Effector memory CD4-positive, alpha-beta T cell (primary cell): ENCODE results near the gene PPP6R1.
"Not testable (repeated sequence)": the region's sequence is repeated elsewhere in the genome, so short reads cannot be mapped to it uniquely, and the experiment has no call there.

ENCODE experiments used
- DNase-seq, 3 donors: peaks; one replicate each; pipeline ENCODE4 v3.0.0-alpha.2; 2020
- H3K27ac ChIP-seq: 2 replicates; pipeline ENCODE4 v1.7.0; 2013; ENCODE audit warnings: mild to moderate bottlenecking, low read length, moderate library complexity; ENCODE audit not compliant: insufficient read depth, poor library complexity, severe bottlenecking
- H3K27me3 ChIP-seq: replicated peaks from 2 replicates; pipeline ENCODE4 v1.7.0; 2013; ENCODE audit warnings: mild to moderate bottlenecking, low read length; ENCODE audit not compliant: insufficient read depth, control insufficient read depth, poor library complexity, severe bottlenecking
- H3K36me3 ChIP-seq: 2 replicates; pipeline ENCODE4 v1.7.0; 2013; ENCODE audit warnings: mild to moderate bottlenecking, low read length, moderate library complexity; ENCODE audit not compliant: control insufficient read depth, insufficient read depth
- H3K4me1 ChIP-seq: 2 replicates; pipeline ENCODE4 v1.7.0; 2013; ENCODE audit warnings: low read length, mild to moderate bottlenecking; ENCODE audit not compliant: control insufficient read depth, insufficient read depth, poor library complexity, severe bottlenecking
- H3K4me3 ChIP-seq: 2 replicates; pipeline ENCODE4 v1.7.0; 2013; ENCODE audit warnings: low read length, low read depth, mild to moderate bottlenecking; ENCODE audit not compliant: insufficient read depth, poor library complexity, severe bottlenecking
- H3K9me3 ChIP-seq: 2 replicates; pipeline ENCODE4 v1.7.0; 2013; ENCODE audit warnings: mild to moderate bottlenecking, low read length, moderate library complexity; ENCODE audit not compliant: control insufficient read depth

PPP6R1 gene

DNA sequence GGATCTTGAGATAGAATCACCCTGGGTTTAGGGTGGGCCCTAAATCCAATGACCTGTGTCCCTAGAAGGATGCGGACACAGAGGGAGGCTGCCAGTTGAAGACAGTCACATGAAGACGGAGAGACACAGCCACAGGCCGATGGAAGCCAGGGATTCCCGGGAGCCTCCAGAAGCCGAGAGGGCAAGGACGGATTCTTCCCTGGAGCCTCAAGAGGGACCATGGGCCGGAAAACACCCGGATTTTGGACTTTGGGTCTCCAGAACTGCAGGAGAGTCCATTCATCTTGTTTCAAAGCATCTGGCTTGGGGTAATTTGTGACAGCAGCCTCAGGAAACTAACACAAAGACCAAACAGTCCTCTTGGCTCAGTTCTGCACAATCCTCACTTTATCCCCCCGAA lies 32.5 kb downstream of the PPP6R1 start:
- no peak for DNase-seq

DNA sequence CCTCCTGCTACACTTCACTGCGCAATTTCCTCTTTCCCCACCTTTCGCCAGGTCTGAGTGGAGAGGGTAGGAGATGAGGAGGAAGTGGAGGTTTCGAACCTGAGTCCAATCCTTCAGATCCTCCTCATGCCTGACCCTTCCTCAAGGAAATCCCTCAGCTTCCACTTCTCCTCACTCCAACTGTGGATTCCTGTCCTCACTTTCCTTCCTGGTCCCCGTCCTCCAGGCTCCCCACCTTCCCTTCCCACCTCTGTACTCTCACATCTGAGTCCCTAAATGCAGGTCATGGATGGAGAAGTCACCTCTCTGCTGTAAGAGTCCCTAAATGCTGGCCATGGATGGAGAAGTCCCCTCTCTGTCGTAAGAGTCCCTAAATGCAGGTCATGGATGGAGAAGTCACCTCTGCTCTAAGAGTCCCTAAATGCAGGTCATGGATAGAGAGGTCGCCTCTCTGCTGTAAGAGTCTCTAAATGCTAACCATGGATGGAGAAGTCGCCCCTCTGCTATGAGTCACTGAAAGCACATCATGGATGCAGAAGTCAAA lies 33.3 kb downstream of the PPP6R1 start:
- no peaks in the 10 kb centered on the region for H3K9me3 ChIP-seq
- H3K4me3 ChIP-seq: no peak overlapping the region
- peaks cover 39% of the 10 kb centered on the region for H3K36me3 ChIP-seq
- no peaks in the 10 kb centered on the region for H3K4me1 ChIP-seq
- no peak for DNase-seq
- H3K27ac ChIP-seq: no peak overlapping the region
- H3K27me3 ChIP-seq: no peaks in the 10 kb centered on the region

More for the DNA sequence above, 32.5 kb downstream of the PPP6R1 start:
- no peaks in the 10 kb centered on the region for H3K27me3 ChIP-seq
- H3K4me3 ChIP-seq: no peak overlapping the region
- H3K4me1 ChIP-seq: no peaks in the 10 kb centered on the region
- H3K36me3 ChIP-seq: peaks cover 46% of the 10 kb centered on the region
- H3K9me3 ChIP-seq: no peaks in the 10 kb centered on the region
- H3K27ac ChIP-seq: no peak overlapping the region

DNA sequence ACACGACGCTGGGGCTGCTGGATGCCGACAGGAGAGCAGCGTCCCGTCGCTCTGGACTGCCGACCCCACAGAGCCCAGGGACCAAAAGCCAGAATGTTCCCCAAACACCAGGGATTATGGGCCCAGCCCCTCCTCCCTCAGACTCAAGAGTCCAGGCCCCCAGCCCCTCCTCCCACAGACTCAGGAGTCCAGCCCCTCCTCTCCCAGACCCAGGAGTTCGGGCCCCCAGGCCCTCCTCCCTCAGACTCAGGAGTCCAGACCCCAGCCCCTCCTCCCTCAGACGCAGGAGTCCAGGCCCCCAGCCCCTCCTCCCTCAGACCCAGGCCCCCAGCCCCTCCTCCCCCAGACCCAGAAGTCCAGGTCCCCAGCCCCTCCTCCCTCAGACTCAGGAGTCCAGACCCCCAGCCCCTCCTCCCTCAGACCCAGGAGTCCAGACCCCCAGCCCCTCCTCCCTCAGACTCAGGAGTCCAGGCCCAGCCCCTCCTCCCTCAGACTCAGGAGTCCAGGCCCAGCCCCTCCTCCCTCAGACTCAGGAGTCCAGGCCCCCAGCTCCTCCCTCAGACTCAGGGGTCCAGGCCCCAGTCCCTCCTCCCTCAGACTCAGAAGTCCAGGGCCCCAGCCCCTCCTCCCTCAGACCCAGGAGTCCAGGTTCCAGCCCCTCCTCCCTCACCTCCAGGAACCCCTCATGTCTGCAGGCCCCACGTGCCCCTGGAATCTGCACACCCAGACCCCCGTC lies 34.0 kb downstream of the PPP6R1 start:
- H3K27ac ChIP-seq, H3K9me3 ChIP-seq, H3K4me1 ChIP-seq, DNase-seq, H3K4me3 ChIP-seq, H3K27me3 ChIP-seq: not testable (repeated sequence)
- H3K36me3 ChIP-seq: peaks cover 33% of the 10 kb centered on the region

DNA sequence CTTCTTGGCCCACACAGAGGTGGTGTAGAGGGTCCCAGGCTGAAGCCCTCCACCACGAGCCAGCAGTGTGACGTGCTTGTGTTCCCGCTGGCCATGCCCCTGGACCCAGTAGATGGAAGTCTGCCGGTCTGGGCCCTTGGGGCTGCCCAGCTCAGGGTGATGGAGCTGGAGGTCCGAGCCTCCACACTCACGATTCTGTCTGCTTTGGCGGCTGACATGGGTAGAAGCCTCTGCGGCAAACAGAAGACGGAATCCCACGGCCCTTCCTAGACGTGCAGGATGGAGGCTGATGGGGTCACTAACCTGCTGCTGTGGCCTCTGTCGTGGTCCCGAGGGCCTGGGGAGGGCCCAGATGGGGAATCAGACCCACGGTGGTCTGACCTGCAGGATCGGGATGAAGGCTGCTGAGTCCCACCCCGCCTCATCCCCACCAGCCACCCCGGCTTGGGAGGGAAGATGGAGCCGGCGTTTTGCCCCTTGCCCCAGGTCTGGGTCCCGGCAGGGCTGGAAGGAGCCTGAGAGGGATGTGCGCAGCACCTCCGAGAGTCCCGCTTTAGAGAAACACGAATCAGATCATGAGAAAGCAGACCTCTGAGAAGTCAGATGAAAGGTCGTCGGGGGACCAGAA lies 34.7 kb downstream of the PPP6R1 start:
- Histone ChIP-seq H3K4me1 (no peaks in the 10 kb centered on the region), H3K27ac (no peak overlapping the region), H3K4me3 (no peak overlapping the region), H3K27me3 (no peaks in the 10 kb centered on the region), H3K9me3 (no peaks in the 10 kb centered on the region), H3K36me3 (peaks cover 26% of the 10 kb centered on the region)
- DNase-seq: no peak

DNA sequence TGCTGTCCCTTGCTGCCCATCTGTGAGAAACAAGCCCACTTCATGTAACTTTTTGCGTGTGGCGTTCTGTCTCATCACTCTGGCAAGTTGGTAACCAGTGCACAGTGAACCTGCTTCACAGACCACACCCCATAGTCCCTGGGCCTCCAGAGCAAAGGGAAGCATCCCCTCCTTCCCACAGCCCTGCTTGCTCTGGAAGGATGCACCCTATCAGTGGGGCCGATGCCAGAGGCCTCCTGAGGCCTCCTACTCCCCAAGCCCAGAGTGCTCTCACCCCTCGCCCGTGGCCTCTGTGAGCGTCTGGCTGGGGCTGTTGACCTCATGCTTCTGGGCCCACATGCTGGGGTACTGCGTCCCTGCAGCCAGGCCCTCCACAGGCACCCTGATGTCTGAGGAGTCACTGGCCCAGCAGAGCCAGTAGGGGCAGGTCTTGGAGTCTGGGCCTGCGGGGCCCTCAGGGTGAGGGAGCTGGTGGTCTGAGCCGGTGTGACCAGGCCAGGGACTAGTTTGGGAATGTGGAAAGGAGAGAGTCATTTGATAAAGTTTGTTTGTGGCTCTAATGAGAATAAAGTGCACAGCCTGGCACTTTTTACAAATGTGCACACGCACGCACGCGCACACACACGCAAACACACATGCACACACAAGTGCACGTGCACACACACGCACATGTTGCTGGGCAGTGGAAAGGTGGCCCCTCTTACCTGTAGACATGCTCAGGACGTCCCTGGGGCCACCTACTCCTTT lies 35.4 kb downstream of the PPP6R1 start:
- Histone ChIP-seq H3K9me3 (no peaks in the 10 kb centered on the region), H3K36me3 (peaks cover 19% of the 10 kb centered on the region), H3K4me3 (no peak overlapping the region), H3K4me1 (no peaks in the 10 kb centered on the region), H3K27ac (no peak overlapping the region), H3K27me3 (no peaks in the 10 kb centered on the region)
- no peak for DNase-seq

DNA sequence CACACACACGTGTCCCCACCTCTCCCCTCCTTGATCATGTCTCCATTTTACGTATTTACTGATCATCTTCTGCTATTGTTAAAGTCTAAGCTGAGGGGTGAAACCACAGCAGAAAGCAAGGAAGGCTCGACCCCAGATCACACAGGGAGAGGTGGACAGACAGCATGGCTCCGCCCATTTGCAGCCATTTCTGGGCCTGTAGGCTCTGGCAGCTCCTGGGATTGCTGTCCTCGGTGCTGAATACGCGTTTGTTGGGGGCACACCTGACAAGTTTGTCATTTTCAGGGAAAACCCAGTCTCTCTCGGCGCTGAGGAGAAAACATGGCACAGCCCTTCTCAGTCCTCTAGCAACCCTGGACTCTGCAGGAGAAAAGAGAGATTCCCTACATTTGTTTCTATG lies 38.3 kb downstream of the PPP6R1 start:
- Histone ChIP-seq H3K4me1 (peaks cover 7% of the 10 kb centered on the region), H3K36me3 (no peaks in the 10 kb centered on the region), H3K27me3 (no peaks in the 10 kb centered on the region), H3K27ac (no peak overlapping the region), H3K4me3 (no peak overlapping the region), H3K9me3 (no peaks in the 10 kb centered on the region)
- no peak for DNase-seq

DNA sequence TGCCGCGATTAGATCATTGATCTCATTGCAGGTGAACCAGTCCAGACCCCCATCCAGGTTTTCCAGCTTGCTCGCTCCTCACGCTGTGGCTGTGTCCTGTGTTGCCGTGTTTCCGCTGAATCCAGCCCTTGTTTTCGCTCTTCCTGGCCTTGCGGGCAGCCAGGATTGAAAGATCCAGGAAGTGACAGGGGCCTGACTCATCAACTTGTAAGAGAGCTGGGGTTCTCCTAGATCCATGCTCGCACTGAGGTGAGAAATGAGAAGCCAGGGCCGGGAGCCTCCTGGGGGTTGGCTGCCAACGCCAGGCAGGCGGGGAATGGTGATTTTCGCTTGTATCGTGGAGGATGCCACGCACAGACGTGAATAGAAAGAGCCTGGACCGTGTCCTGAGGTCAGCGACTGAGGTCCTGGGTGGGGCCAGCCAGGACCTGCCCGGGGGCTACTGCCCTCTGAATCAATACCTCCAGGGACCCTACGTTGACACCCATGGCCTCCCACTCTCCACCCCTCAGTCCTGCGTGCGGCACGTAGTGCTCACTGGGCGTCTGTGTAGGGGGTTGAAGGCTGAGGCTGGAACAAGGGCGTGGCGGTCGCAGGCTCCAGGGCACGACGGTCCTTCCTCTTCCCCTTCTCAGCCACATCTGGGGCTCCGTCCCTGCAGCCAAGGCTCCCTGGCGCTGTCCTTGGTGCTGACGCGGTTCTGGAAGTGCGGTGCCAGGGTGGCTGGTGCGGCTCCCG lies 42.2 kb downstream of the PPP6R1 start:
- Histone ChIP-seq H3K27me3 (no peaks in the 10 kb centered on the region), H3K4me3 (no peak overlapping the region), H3K36me3 (no peaks in the 10 kb centered on the region), H3K4me1 (peaks cover 7% of the 10 kb centered on the region), H3K27ac (no peak overlapping the region), H3K9me3 (peaks cover 4% of the 10 kb centered on the region)
- peak in 2 of 3 donors; percentile 8 to 11 for DNase-seq

DNA sequence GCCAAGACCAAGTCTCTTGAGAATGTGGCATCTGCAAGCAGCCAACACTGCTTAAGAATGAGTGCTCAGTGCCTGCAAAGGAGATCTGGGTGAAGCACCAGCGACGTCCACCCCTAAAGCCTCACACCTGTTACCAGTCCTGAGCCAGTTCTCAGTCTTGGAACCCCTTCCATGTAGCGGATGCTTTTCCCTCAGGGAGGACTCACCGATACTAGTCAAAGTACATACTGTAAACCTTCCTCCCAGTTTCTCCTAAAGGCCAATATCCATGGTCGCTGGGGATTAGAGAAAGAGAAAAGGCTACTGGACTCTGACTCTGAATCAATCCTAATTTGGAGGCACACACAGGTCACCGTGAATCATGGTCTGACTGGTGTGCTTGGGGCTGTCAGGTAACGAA lies 45.3 kb downstream of the PPP6R1 start:
- DNase-seq: no peak
- Histone ChIP-seq H3K27me3 (no peaks in the 10 kb centered on the region), H3K4me3 (no peak overlapping the region), H3K4me1 (peaks cover 7% of the 10 kb centered on the region), H3K27ac (no peak overlapping the region), H3K9me3 (peaks cover 4% of the 10 kb centered on the region), H3K36me3 (no peaks in the 10 kb centered on the region)

DNA sequence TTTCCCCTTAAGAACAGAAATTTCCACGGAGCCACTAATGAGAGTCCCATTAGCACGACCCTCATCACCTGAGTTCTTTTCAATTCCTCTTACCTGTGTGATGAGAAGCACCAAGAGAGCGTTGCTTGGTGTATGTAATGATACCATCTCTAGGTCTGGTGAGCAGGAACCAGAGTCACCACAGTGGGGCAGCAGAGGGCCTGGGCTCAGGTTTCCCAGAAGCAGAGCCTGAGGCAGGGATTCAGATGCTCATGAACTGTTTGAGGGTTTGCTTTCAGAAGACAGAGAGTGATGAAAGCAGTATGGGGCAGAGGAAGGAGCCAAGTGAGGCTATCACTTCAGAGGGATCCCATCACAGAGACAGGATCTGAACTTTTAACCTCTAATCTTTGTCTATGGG lies 46.4 kb downstream of the PPP6R1 start:
- peaks cover 7% of the 10 kb centered on the region for H3K4me1 ChIP-seq
- H3K36me3 ChIP-seq: no peaks in the 10 kb centered on the region
- no peaks in the 10 kb centered on the region for H3K27me3 ChIP-seq
- no peak for DNase-seq
- no peak overlapping the region for H3K27ac ChIP-seq
- no peak overlapping the region for H3K4me3 ChIP-seq
- H3K9me3 ChIP-seq: peaks cover 4% of the 10 kb centered on the region
